IPS-18a (cell line): ENCODE measurements around the gene MKI67.

Experiments
- H3K27ac ChIP-seq: one replicate; pipeline ENCODE4 v1.5.1; 2013; ENCODE audit warnings: low read length
- H3K27me3 ChIP-seq: one replicate; pipeline ENCODE4 v1.6.1; 2013; ENCODE audit warnings: mild to moderate bottlenecking, low read length; ENCODE audit not compliant: control insufficient read depth, insufficient read depth
- H3K36me3 ChIP-seq: one replicate; pipeline ENCODE4 v1.6.1; 2013; ENCODE audit warnings: low read depth, low read length; ENCODE audit not compliant: control insufficient read depth
- H3K4me1 ChIP-seq: one replicate; pipeline ENCODE4 v1.6.1; 2013; ENCODE audit warnings: low read depth, low read length; ENCODE audit not compliant: control insufficient read depth
- H3K4me3 ChIP-seq: one replicate; pipeline ENCODE4 v1.5.1; 2013; ENCODE audit warnings: low read length
- H3K9ac ChIP-seq: one replicate; pipeline ENCODE4 v1.6.1; 2013; ENCODE audit warnings: mild to moderate bottlenecking, low read length, moderate library complexity
- H3K9me3 ChIP-seq: one replicate; pipeline ENCODE4 v1.6.1; 2013; ENCODE audit warnings: low read depth, low read length; ENCODE audit not compliant: control insufficient read depth

Gene MKI67

GRCh38 chr10:128077155-128077875 lies 48.9 kb downstream of the MKI67 start:
- no peaks in the 10 kb centered on the region for H3K9me3 ChIP-seq
- no peak overlapping the region for H3K27ac ChIP-seq
- H3K27me3 ChIP-seq, result no peaks in the 10 kb centered on the region
- no peak overlapping the region for H3K9ac ChIP-seq
- no peak overlapping the region for H3K4me3 ChIP-seq
- no peaks in the 10 kb centered on the region for H3K4me1 ChIP-seq
- H3K36me3 ChIP-seq, result no peaks in the 10 kb centered on the region

DNA sequence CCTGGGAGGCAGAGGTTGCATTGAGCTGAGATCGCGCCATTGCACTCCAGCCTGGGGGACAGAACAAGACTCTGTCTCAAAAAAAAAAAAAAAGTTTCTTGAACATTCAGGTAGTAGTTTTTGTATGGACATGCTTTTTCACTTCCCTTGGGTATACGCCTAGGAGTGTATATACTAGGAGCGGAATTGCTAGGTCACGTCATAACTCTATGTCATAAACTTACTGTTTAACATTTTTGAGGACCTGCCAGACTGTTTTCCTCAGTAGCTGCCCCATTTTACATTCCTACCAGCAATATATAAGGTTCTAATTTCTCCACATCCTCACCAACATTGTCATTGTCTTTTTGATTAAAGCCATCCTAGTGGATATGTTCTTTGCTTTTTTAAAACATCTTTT lies 51.6 kb downstream of the MKI67 start:
- H3K9ac ChIP-seq, result no peak overlapping the region
- no peaks in the 10 kb centered on the region for H3K27me3 ChIP-seq
- no peak overlapping the region for H3K4me3 ChIP-seq
- H3K36me3 ChIP-seq, result no peaks in the 10 kb centered on the region
- no peaks in the 10 kb centered on the region for H3K9me3 ChIP-seq
- no peaks in the 10 kb centered on the region for H3K4me1 ChIP-seq
- H3K27ac ChIP-seq, result no peak overlapping the region

DNA sequence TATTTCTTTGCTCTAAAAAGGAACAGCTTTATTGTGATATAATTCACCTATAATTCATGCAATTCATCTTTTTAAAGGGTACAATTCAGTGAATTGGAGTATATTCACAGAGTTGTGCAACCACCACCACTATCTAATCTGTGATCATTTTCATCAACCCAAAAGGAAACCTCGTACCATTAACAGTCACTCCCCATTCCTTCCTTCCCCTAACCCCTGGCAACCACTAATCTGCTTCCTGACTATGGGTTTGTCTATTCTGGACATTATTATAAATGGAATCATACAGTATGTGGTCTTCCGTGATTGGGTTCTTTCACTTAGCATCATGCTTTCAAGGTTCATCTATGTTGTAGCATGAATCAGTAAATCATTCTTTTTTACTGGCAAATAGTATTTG lies 52.3 kb downstream of the MKI67 start:
- Histone ChIP-seq H3K4me3 (no peak overlapping the region), H3K27me3 (no peaks in the 10 kb centered on the region), H3K9me3 (no peaks in the 10 kb centered on the region), H3K4me1 (no peaks in the 10 kb centered on the region), H3K27ac (no peak overlapping the region), H3K36me3 (no peaks in the 10 kb centered on the region), H3K9ac (no peak overlapping the region)

DNA sequence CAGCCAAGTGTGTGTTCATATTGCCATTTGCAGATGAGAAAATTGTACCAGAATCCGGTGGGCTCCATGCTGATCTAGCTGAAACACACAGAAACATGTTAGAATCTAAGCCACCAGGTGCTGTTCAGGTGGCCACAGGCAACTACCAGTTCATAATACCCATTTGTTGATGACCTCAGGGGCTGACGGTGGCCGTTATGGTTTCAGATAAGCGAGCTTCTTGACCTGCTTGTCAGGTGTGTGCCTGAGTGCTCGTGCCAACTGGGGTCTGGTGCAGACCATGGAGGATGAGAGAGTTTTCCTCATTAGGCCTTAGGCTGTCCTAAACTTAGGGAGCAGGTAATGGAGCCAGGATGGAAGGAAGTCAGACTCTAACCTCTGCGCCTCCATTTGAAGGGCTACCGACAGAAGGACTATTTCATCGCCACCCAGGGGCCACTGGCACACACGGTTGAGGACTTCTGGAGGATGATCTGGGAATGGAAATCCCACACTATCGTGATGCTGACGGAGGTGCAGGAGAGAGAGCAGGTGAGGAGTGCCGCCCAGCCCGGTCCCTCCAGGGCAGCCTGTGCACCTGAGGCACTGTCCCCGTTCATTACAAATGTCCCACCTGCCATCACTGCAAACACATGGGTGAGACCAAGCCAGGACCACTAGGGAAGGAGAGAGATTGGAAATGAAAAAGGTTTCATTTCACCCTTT lies 53.1 kb downstream of the MKI67 start:
- H3K9me3 ChIP-seq, result no peaks in the 10 kb centered on the region
- no peaks in the 10 kb centered on the region for H3K36me3 ChIP-seq
- H3K4me3 ChIP-seq, result no peak overlapping the region
- H3K4me1 ChIP-seq, result no peaks in the 10 kb centered on the region
- no peaks in the 10 kb centered on the region for H3K27me3 ChIP-seq
- no peak overlapping the region for H3K9ac ChIP-seq
- H3K27ac ChIP-seq, result no peak overlapping the region

DNA sequence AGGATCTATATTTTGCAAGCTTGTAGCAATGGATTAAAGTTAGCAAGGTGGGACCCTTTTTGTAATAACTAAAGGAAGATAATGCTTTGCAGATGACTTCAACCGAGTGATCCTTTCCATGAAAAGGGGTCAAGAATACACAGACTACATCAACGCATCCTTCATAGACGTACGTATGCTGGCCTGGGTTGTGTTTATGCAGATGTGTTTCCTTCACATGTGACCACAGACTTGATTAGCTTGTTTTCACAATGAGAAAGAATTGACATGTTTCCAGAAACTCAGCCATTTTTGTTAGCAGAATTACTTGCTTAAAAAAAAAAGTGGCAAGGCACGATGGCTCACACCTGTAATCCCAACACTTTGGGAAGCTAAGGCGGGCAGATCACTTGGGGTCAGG lies 54.2 kb downstream of the MKI67 start:
- Histone ChIP-seq H3K27me3 (no peaks in the 10 kb centered on the region), H3K9me3 (no peaks in the 10 kb centered on the region), H3K27ac (no peak overlapping the region), H3K4me3 (no peak overlapping the region), H3K36me3 (no peaks in the 10 kb centered on the region), H3K4me1 (no peaks in the 10 kb centered on the region), H3K9ac (no peak overlapping the region)

- no peak overlapping the region for H3K27ac ChIP-seq
- no peaks in the 10 kb centered on the region for H3K36me3 ChIP-seq
- no peak overlapping the region for H3K4me3 ChIP-seq
- no peaks in the 10 kb centered on the region for H3K27me3 ChIP-seq
- H3K9me3 ChIP-seq, result no peaks in the 10 kb centered on the region
- H3K9ac ChIP-seq, result no peak overlapping the region
- no peaks in the 10 kb centered on the region for H3K4me1 ChIP-seq
Observed at GRCh38 chr10:128071417-128071782, 54.8 kb downstream of the MKI67 start.

- no peaks in the 10 kb centered on the region for H3K36me3 ChIP-seq
- no peak overlapping the region for H3K27ac ChIP-seq
- H3K9me3 ChIP-seq, result no peaks in the 10 kb centered on the region
- H3K4me3 ChIP-seq, result no peak overlapping the region
- H3K9ac ChIP-seq, result no peak overlapping the region
- H3K27me3 ChIP-seq, result no peaks in the 10 kb centered on the region
- H3K4me1 ChIP-seq, result no peaks in the 10 kb centered on the region
Observed at GRCh38 chr10:128070721-128071416, 55.4 kb downstream of the MKI67 start.

GRCh38 chr10:128070161-128070560 lies 56.1 kb downstream of the MKI67 start:
- H3K4me3 ChIP-seq, result no peak overlapping the region
- no peak overlapping the region for H3K27ac ChIP-seq
- no peaks in the 10 kb centered on the region for H3K27me3 ChIP-seq
- no peaks in the 10 kb centered on the region for H3K4me1 ChIP-seq
- no peak overlapping the region for H3K9ac ChIP-seq
- no peaks in the 10 kb centered on the region for H3K36me3 ChIP-seq
- H3K9me3 ChIP-seq, result no peaks in the 10 kb centered on the region

- Histone ChIP-seq H3K4me1 (no peaks in the 10 kb centered on the region), H3K27me3 (no peaks in the 10 kb centered on the region), H3K9ac (no peak overlapping the region), H3K9me3 (no peaks in the 10 kb centered on the region), H3K36me3 (no peaks in the 10 kb centered on the region), H3K4me3 (no peak overlapping the region), H3K27ac (no peak overlapping the region)
Observed at GRCh38 chr10:128069351-128070051, 56.7 kb downstream of the MKI67 start.

- no peak overlapping the region for H3K27ac ChIP-seq
- peaks cover 4% of the 10 kb centered on the region for H3K4me1 ChIP-seq
- H3K9me3 ChIP-seq, result no peaks in the 10 kb centered on the region
Observed at GRCh38 chr10:128068398-128069285, 57.6 kb downstream of the MKI67 start.

More at GRCh38 chr10:128068398-128069285, 57.6 kb downstream of the MKI67 start:
- no peaks in the 10 kb centered on the region for H3K27me3 ChIP-seq
- no peak overlapping the region for H3K4me3 ChIP-seq
- H3K9ac ChIP-seq, result no peak overlapping the region
- no peaks in the 10 kb centered on the region for H3K36me3 ChIP-seq
